Epithelial cell of proximal tubule (primary cell): Measurements from ENCODE around the gene LRBA. TPM values are rescaled to one million over a fixed set of nuclear protein-coding genes. Genes with fewer than 3 reads are reported as not detected.
"Not testable (repeated sequence)": the region's sequence is repeated elsewhere in the genome, so short reads cannot be mapped to it uniquely, and the experiment has no call there.

Experiments used
- DNase-seq: peaks from one replicate; pipeline ENCODE4 v3.0.0-alpha.2; 2011; ENCODE audit warnings: low read depth
- H3K4me3 ChIP-seq: 2 replicates; pipeline ENCODE4 v1.5.1; 2011; ENCODE audit warnings: low read depth, mild to moderate bottlenecking, low read length
- total RNA-seq: library from RNA; depleted of rRNA; stranded (reverse); fragments of >200 nt; gene quantifications from 2 replicates; pipeline ENCODE4 v1.2.3, GENCODE V29; 2015
- TF ChIP-seq, protein P1 (sequence below): conservative IDR thresholded peaks from 2 replicates; pipeline ENCODE4 v1.5.1; 2012; ENCODE audit warnings: low read depth, mild to moderate bottlenecking, low read length

Gene LRBA
- total RNA-seq, 1 donor from 2014 or later = 58.9 TPM

DNA sequence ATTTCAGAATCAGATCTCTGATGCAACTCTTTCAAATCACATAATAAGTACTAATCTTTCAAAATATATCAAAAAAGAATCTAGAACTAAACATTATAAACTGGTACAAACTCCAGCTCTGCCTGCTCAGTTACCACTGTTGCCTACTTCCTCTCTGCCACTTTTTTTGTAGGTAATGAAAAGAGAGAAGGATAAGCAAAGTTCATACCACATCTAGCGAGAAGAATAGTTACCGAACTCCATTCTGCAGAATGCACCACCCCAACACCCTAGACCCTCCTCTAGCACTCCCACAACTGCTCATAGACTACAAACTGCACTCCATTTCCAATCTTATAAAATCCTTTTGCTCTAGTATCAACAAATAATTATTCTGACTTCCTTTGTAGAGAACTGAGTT lies 19.7 kb upstream of the LRBA start:
- H3K4me3 ChIP-seq = no peak overlapping the region
- TF ChIP-seq, protein P1, sequence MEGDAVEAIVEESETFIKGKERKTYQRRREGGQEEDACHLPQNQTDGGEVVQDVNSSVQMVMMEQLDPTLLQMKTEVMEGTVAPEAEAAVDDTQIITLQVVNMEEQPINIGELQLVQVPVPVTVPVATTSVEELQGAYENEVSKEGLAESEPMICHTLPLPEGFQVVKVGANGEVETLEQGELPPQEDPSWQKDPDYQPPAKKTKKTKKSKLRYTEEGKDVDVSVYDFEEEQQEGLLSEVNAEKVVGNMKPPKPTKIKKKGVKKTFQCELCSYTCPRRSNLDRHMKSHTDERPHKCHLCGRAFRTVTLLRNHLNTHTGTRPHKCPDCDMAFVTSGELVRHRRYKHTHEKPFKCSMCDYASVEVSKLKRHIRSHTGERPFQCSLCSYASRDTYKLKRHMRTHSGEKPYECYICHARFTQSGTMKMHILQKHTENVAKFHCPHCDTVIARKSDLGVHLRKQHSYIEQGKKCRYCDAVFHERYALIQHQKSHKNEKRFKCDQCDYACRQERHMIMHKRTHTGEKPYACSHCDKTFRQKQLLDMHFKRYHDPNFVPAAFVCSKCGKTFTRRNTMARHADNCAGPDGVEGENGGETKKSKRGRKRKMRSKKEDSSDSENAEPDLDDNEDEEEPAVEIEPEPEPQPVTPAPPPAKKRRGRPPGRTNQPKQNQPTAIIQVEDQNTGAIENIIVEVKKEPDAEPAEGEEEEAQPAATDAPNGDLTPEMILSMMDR = no peak
- no peak for DNase-seq

DNA sequence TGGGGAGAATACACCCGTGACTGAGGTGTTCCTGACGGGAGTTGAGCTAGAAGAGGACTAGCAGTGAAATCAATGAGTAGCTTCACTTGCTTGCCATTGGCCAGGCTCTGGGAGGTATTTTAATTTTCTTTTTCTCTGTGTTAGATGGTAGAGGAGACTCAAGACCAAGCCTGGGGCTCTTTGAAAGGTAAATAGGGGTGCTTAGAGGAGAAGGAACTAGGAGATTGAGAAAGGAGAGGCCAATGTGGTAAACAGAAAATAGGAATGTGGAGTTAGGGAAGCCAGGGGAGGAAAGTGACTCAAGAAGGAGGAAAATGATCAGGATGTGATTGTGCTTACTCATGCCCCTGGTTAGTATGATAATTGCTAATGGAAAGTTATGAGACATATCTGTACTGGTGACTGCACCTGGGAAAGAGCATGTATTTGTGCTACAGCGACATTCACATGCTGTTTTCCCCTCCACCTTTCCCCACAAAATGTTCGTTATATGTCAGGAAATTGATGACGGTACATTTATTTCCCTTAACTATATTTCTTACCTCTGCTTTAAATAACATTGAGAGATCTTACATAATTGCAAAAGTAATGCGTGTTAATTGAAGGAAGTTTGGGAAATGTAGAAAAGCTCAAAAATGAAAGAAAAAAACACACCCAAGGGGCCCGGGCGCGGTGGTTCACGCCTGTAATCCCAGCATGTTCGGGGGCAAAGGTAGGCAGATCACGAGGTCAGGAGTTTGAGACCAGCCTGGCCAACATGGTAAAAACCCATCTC lies 16.9 kb upstream of the LRBA start:
- no peak for DNase-seq
- TF ChIP-seq, protein P1 = no peak
- H3K4me3 ChIP-seq = no peak overlapping the region

DNA sequence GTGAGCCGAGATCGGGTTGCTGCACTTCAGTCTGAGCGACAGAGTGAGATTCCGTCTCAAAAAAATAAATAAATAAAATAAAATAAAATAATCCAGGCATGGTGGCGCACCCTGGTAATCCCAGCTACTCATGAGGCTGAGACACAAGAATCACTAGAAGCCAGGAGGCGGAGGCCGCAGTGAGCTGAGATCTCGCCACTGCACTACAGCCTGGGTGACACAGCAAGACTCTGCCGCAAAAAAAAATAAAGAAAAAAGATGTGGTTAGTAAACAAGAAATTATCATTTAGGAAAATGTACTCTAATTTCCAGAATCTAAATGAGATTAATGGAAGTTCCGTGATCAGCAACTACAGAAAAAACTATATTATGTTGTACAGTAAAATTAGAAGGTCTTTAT lies 14.5 kb upstream of the LRBA start:
- H3K4me3 ChIP-seq = no peak overlapping the region
- TF ChIP-seq, protein P1 = no peak
- DNase-seq = no peak

DNA sequence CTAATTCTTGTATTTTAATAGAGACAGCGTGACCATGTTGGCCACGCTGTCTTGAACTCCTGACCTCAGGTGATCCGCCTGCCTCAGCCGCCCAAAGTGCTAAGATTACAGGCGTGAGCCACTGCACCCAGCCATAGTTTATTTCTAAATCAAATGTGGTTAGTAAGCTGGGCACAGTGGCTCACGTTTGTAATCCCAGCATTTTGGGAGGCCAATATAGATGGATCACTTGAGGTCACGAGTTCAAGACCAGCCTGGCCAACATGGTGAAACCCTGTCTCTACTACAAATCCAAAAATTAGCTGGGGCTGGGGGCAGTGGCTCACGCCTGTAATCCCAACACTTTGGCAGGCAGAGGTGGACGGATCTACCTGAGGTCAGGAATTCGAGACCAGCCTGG lies 13.9 kb upstream of the LRBA start:
- not testable (repeated sequence) for DNase-seq, H3K4me3 ChIP-seq

DNA sequence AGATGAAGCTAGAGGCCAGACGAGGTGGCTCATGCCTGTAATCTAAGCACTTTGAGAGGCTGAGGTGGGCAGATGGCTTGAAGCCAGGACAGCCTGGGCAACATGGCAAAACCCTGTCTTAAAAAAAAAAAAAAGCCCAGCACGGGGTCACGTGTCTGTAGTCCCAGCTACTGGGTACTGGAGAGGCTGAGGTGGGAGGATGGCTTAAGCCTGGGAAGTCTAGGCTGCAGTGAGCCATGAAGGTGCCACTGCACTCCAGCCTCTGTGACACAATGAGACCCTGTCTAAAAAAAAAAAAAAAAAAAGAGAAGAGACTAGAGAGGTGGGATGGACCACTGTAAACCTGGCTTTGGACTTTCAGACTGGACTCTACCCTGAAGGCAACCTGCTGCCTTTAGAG lies 10.7 kb upstream of the LRBA start:
- no peak overlapping the region for H3K4me3 ChIP-seq
- TF ChIP-seq, protein P1 = no peak
- DNase-seq = no peak

DNA sequence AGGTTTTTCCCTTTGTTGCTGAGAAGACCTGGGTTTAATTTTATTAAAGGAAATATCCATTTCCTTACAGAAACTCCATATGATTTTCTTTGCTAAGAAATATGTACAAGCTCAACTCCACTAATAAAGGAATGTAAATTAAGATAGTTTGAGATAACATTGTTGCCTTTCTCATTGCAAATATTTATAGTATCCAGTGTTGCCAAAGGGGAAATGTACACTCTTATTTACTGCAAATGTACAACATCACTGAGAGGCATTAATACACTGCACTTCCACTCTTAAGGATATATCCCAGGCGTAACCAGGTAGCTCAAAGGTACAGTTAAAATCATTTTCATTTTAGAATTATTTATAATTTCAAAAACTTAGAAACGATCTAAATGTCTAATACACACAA lies 7.5 kb upstream of the LRBA start:
- H3K4me3 ChIP-seq = no peak overlapping the region
- no peak for DNase-seq
- TF ChIP-seq, protein P1 = no peak

DNA sequence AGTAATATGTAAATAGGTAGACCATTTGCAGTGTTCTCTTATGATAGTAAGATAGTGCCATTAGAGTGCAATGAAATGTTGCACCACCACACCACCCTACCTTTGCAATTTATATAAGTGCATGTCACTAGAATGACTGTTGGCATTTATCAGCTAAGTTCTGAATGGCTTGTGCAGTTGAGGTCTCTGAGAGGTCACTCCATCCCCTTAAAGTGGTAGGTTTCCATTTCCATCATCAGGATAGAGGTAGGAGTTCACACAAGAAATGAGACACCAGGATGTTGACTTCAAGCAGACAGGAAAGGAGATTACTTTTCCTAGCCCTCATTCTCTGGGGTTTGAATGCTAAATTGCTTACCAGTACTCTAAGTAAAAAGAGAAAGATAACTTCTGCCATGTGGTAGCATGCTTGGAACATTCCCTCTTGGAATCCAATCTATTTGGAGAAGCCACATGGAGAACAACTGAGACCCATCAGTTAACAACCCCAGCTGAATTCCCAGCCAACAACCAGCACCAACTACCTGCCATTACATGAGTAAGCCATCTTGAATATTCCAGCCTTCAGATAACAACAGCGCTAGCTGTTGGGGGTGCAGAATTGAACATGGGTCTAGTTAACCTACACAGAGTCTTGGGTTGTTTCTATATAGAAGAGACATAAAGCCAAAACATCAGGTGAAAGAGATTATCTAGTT lies 6.7 kb upstream of the LRBA start:
- H3K4me3 ChIP-seq = no peak overlapping the region
- TF ChIP-seq, protein P1 = no peak
- no peak for DNase-seq
